Spleen (tissue), 7 donors: Measurements from ENCODE around the gene RBBP6.

ENCODE experiments used
- POLR2A ChIP-seq, 3 donors: fragments of 450-650 bp; IDR thresholded peaks; one replicate each; pipeline ENCODE4 v1.5.1; 2017; ENCODE audit warnings: antibody characterized with exemption in 3 of 3, mild to moderate bottlenecking in 1 of 3
- POLR2AphosphoS5 ChIP-seq, 3 donors: sonication (generic); formaldehyde crosslinking; IDR thresholded peaks; one replicate each; pipeline ENCODE4 v1.5.1; 2017; ENCODE audit warnings: antibody characterized with exemption in 3 of 3
- TF ChIP-seq, protein P1 (sequence below), 11 experiments: fragments of 200-600 bp in 7 of 11; fragments of 450-650 bp in 4 of 11; sonication (generic) in 4 of 11; IDR thresholded peaks in 8 of 11; conservative IDR thresholded peaks in 3 of 11; 1 replicate in 7 of 11; 2 replicates in 4 of 11; pipeline versions ENCODE4 v1.4.0 to v1.8.0; 2016 to 2021; ENCODE audit warnings: antibody characterized with exemption in 11 of 11, inconsistent platforms in 4 of 11, mild to moderate bottlenecking in 1 of 11
- donor health status: DM: no; HTN: no; CAD: no; lungs with moderate emphysema.
- donor health status: DM: no; HTN: no; CAD: no.
- donor health status: DM: no; HTN: no; CAD: no.

DNA sequence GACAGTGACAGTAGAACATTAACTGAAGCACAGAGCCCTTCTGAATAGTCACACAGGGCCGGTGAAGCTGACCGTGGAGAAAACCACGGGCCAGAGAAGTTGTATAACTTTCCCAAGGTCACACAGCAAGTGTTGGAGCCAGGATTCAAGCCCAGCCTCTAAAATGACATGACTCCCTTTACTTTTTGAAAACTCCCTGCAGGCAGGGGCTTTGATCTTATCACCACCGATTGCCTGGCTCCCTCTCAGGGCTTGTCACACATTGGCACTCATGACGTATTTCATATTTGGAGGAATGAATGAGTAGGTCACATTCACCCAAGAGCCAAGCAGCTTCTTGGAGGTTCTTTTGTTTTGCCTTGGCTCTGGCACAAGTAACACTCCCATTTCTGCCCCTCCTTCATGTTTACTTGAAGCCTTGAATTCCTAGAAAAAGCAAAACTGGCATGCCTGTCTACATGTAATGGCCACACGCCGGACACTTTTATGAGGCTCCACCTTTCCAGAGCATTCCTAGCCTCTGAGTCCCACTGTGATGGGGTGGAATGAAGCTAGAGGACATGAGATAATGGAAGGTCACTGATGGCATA is 13.3 kb upstream of the RBBP6 start:
- TF ChIP-seq, protein P1, sequence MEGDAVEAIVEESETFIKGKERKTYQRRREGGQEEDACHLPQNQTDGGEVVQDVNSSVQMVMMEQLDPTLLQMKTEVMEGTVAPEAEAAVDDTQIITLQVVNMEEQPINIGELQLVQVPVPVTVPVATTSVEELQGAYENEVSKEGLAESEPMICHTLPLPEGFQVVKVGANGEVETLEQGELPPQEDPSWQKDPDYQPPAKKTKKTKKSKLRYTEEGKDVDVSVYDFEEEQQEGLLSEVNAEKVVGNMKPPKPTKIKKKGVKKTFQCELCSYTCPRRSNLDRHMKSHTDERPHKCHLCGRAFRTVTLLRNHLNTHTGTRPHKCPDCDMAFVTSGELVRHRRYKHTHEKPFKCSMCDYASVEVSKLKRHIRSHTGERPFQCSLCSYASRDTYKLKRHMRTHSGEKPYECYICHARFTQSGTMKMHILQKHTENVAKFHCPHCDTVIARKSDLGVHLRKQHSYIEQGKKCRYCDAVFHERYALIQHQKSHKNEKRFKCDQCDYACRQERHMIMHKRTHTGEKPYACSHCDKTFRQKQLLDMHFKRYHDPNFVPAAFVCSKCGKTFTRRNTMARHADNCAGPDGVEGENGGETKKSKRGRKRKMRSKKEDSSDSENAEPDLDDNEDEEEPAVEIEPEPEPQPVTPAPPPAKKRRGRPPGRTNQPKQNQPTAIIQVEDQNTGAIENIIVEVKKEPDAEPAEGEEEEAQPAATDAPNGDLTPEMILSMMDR (IDR thresholded peaks at IDR 0.05 in 8 of 11, conservative IDR thresholded peaks at IDR 0.05 in 3 of 11): no peak
- no peak for TF ChIP-seq POLR2A (IDR thresholded peaks at IDR 0.05)
- no peak for TF ChIP-seq POLR2AphosphoS5 (IDR thresholded peaks at IDR 0.05)
